Suprapubic skin (tissue), 4 donors: Measurements from ENCODE around the gene ROPN1. TPM values are rescaled to one million over a fixed set of nuclear protein-coding genes. Genes with fewer than 3 reads are reported as not detected.

Source experiments
- DNase-seq, 2 donors: peaks; one replicate each; pipeline ENCODE4 v3.0.0-alpha.2; 2019; ENCODE audit warnings: low spot score in 2 of 2
- H3K27ac ChIP-seq: fragments of 200-600 bp; sonication (generic); one replicate; pipeline ENCODE4 v1.5.1; 2019
- H3K27me3 ChIP-seq: fragments of 200-600 bp; sonication (generic); one replicate; pipeline ENCODE4 v1.5.1; 2019
- H3K36me3 ChIP-seq: fragments of 200-600 bp; sonication (generic); one replicate; pipeline ENCODE4 v1.5.1; 2019
- H3K4me1 ChIP-seq: fragments of 200-600 bp; sonication (generic); one replicate; pipeline ENCODE4 v1.5.1; 2019
- H3K4me3 ChIP-seq: fragments of 200-600 bp; sonication (generic); one replicate; pipeline ENCODE4 v1.5.1; 2019; ENCODE audit warnings: mild to moderate bottlenecking
- H3K9me3 ChIP-seq: fragments of 200-600 bp; sonication (generic); one replicate; pipeline ENCODE4 v1.5.1; 2019
- CTCF ChIP-seq, 2 donors: fragments of 200-600 bp in 1 of 2; fragments of 450-650 bp in 1 of 2; sonication (generic) in 1 of 2; IDR thresholded peaks; one replicate each; pipeline ENCODE4 v1.5.1; 2016 to 2019; ENCODE audit warnings: antibody characterized with exemption in 2 of 2, mild to moderate bottlenecking in 1 of 2, moderate library complexity in 1 of 2
- EP300 ChIP-seq: sonication (generic); formaldehyde crosslinking; IDR thresholded peaks from one replicate; pipeline ENCODE4 v1.6.1; 2017; ENCODE audit warnings: antibody characterized with exemption
- POLR2A ChIP-seq, 2 donors: fragments of 450-650 bp; IDR thresholded peaks; one replicate each; pipeline ENCODE4 v1.6.1; 2017; ENCODE audit warnings: antibody characterized with exemption in 2 of 2, mild to moderate bottlenecking in 2 of 2, moderate library complexity in 2 of 2
- POLR2AphosphoS5 ChIP-seq, 3 donors: sonication (generic); formaldehyde crosslinking; IDR thresholded peaks; one replicate each; pipeline ENCODE4 v1.6.1; 2017; ENCODE audit warnings: antibody characterized with exemption in 3 of 3
- WGBS: methylation state at CpG from one replicate; pipeline ENCODE4 v1.1.5; 2018; 5-methylcytosine and 5-hydroxymethylcytosine counted together
- total RNA-seq, 4 donors: library from RNA; depleted of rRNA; stranded (reverse); fragments of >200 nt; gene quantifications; one replicate each; pipeline ENCODE4 v1.1.0, GENCODE V29; 2016

ROPN1 gene
- total RNA-seq, 4 donors from 2014 or later, result 1.4 to 6.0 (median 2.4) TPM

DNA sequence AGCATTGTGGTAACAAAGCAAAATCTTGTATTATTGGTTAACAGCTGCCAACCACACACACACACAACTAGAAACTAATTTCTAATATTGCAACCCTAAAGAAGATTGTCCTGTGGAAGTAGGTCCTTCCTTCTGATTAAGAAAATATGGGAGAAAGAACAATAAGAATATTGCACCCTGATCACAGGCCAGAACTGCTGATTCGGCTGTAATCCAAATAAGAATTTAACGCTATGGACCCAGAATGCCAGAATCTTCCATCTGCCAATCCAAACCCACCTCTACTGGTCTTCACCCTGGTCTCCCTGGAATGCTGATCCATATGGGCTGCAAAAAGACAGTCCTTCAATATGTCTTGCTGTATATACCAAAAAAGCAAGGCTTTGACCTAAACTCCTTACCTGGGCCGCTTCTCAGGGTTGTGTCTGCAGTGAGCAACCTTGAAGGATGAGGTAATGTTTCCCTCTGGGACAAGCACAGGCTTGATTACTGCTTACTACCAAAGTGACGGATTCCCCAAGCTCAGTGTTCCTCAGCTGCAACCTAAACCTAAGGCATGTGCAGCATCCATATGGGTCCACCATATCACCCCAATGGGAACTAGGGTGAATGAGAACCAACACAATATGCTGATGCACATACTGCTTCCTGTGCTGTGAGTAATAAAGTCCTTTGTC is 38.9 kb downstream of the ROPN1 start:
- peaks cover 3% of the 10 kb centered on the region for H3K4me1 ChIP-seq
- DNase-seq, result no peak
- H3K4me3 ChIP-seq, result no peak overlapping the region
- peaks cover 44% of the 10 kb centered on the region for H3K36me3 ChIP-seq
- no peaks in the 10 kb centered on the region for H3K9me3 ChIP-seq
- H3K27me3 ChIP-seq, result no peaks in the 10 kb centered on the region
- H3K27ac ChIP-seq, result no peak overlapping the region
- 93% methylated on average over 3 of the region's 4 CpGs for WGBS
- TF ChIP-seq POLR2A (IDR thresholded peaks at IDR 0.05) (no peak), EP300 (no peak), POLR2AphosphoS5 (IDR thresholded peaks at IDR 0.05) (no peak), CTCF (IDR thresholded peaks at IDR 0.05) (no peak)

GRCh38 chr3:123951522-123952447 is 40.1 kb downstream of the ROPN1 start:
- 74% methylated on average over 6 of the region's 6 CpGs for WGBS
- Histone ChIP-seq H3K4me1 (peaks cover 3% of the 10 kb centered on the region), H3K27ac (no peak overlapping the region), H3K9me3 (no peaks in the 10 kb centered on the region), H3K36me3 (peaks cover 50% of the 10 kb centered on the region), H3K4me3 (no peak overlapping the region), H3K27me3 (no peaks in the 10 kb centered on the region)
- DNase-seq, result no peak
- TF ChIP-seq POLR2A (IDR thresholded peaks at IDR 0.05), result no peak
- TF ChIP-seq EP300, result no peak
- no peak for TF ChIP-seq POLR2AphosphoS5 (IDR thresholded peaks at IDR 0.05)
- no peak for TF ChIP-seq CTCF (IDR thresholded peaks at IDR 0.05)

DNA sequence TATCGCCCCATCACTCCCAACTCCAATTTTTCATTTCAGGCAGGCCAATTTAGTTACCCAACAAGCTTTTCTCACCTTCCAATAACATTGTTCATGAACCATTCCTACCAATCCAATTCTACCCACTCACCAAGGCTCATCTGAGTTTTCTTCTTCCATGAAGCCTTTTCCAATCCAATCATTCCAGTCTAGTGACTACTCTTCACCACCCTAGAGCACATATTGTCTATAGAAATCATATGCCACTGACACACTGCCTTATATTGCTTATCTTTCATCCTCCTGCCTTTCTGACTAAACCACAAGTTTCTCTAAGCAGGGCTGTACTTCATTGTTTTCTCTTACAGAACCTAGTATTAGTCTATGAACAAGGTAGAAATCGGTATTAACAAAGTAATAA is 42.3 kb downstream of the ROPN1 start:
- Histone ChIP-seq H3K9me3 (no peaks in the 10 kb centered on the region), H3K4me1 (peaks cover 3% of the 10 kb centered on the region), H3K36me3 (peaks cover 41% of the 10 kb centered on the region), H3K4me3 (no peak overlapping the region), H3K27ac (no peak overlapping the region), H3K27me3 (no peaks in the 10 kb centered on the region)
- no peak for DNase-seq
- TF ChIP-seq POLR2A (IDR thresholded peaks at IDR 0.05) (no peak), CTCF (IDR thresholded peaks at IDR 0.05) (no peak), POLR2AphosphoS5 (IDR thresholded peaks at IDR 0.05) (no peak), EP300 (no peak)
- 94% methylated on average over 2 of the region's 2 CpGs for WGBS

GRCh38 chr3:123948449-123948848 is 43.5 kb downstream of the ROPN1 start:
- Histone ChIP-seq H3K27me3 (no peaks in the 10 kb centered on the region), H3K27ac (no peak overlapping the region), H3K36me3 (peaks cover 49% of the 10 kb centered on the region), H3K4me3 (no peak overlapping the region), H3K9me3 (no peaks in the 10 kb centered on the region), H3K4me1 (peaks cover 3% of the 10 kb centered on the region)
- WGBS, result 96% methylated on average over 9 of the region's 9 CpGs
- no peak for TF ChIP-seq POLR2A (IDR thresholded peaks at IDR 0.05)
- no peak for TF ChIP-seq CTCF (IDR thresholded peaks at IDR 0.05)
- TF ChIP-seq EP300, result no peak
- no peak for TF ChIP-seq POLR2AphosphoS5 (IDR thresholded peaks at IDR 0.05)
- DNase-seq, result no peak

GRCh38 chr3:123947482-123947881 is 44.4 kb downstream of the ROPN1 start:
- H3K27me3 ChIP-seq, result no peaks in the 10 kb centered on the region
- TF ChIP-seq EP300, result no peak
- no peak for TF ChIP-seq POLR2AphosphoS5 (IDR thresholded peaks at IDR 0.05)
- H3K4me3 ChIP-seq, result no peak overlapping the region
- H3K4me1 ChIP-seq, result peaks cover 3% of the 10 kb centered on the region
- no peaks in the 10 kb centered on the region for H3K9me3 ChIP-seq
- no peak for DNase-seq
- no peak overlapping the region for H3K27ac ChIP-seq
- H3K36me3 ChIP-seq, result peaks cover 48% of the 10 kb centered on the region
